ENCODE measurements around the gene TREX2. TPM values are rescaled to one million over a fixed set of nuclear protein-coding genes. Genes with fewer than 3 reads are reported as not detected.
A peak's percentile ranks its signal among the peaks of the same experiment; 100 is the strongest.

TREX2 gene
- total RNA-seq, 1 experiment from 2014 or later, result 1.1 TPM

DNA sequence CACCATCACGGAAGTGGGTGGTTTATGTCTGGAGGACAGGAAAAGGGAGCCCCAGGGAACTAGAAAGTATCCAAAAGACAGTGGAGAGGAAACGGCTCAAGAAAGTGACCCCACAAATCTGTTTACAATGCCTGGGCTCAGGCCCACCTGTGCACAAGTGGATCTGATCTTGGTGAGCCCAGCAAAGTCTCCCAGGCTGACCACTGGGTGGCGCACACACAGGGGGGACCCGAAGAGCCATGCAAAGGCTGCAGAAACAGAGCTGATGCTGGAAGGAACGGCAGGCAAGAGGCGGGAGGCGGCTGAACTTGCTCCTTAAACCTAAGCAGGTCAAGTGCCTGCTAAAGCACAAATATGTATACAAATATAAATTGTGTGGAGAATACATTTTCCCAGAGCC, 15.0 kb upstream of the TREX2 start:
- H3K56ac ChIP-seq (ENCODE audit: insufficient read length, low read depth, low read length), result no peak overlapping the region
- H2AFZ ChIP-seq (ENCODE audit: low read length), result no peak overlapping the region
- H3K9me3 Mint-ChIP-seq, result peaks cover 76 to 86% of the 10 kb centered on the region in 2 experiments
- H2BK12ac ChIP-seq (ENCODE audit: insufficient read length, low read depth, low read length), result no peak overlapping the region
- H4K5ac ChIP-seq (ENCODE audit: insufficient read length, low read depth, low read length), result no peak overlapping the region
- H3K18ac ChIP-seq (ENCODE audit: insufficient read length, low read depth, low read length), result no peak overlapping the region
- H3K9me3 ChIP-seq (ENCODE audit: control insufficient read depth, low read depth, low read length), result peaks cover 50% of the 10 kb centered on the region
- no peak overlapping the region for H3K14ac ChIP-seq (ENCODE audit: insufficient read depth, low read length)
- no peak overlapping the region for H3K9ac ChIP-seq (ENCODE audit: extremely low read depth, insufficient read length, low read length)
- H3K27ac ChIP-seq (ENCODE audit: insufficient read length, low read depth, low read length), result no peak overlapping the region
- H4K20me1 ChIP-seq (ENCODE audit: control insufficient read depth, insufficient read depth, insufficient read length), result no peaks in the 10 kb centered on the region
- H3K23ac ChIP-seq (ENCODE audit: insufficient read length, low read depth, low read length), result no peak overlapping the region
- H3K4me1 ChIP-seq (ENCODE audit: insufficient read depth, low read length), result no peaks in the 10 kb centered on the region
- DNase-seq, result peak; percentile 72
- H4K91ac ChIP-seq (ENCODE audit: insufficient read length, low read depth, low read length), result no peak overlapping the region
- WGBS (ENCODE audit: extremely low coverage, insufficient read length, low lambda C conversion rate), result no CpG with 5 or more reads among the region's 7 CpGs
- no peak overlapping the region for H3K4me2 ChIP-seq (ENCODE audit: insufficient read depth, insufficient read length, low read length)
- H2BK5ac ChIP-seq (ENCODE audit: insufficient read length, low read length), result no peak overlapping the region
- H3K27ac Mint-ChIP-seq, result no peak overlapping the region; a peak in 1 of 7 replicates
- no peak overlapping the region for H4K8ac ChIP-seq (replicated peaks; ENCODE audit: insufficient read length, low read depth, low read length)
- H3T11ph ChIP-seq (ENCODE audit: low read length), result no peak overlapping the region
- H2BK20ac ChIP-seq (ENCODE audit: low read depth, low read length, poor library complexity, severe bottlenecking), result no peak overlapping the region
- no peak overlapping the region for H3K4me3 Mint-ChIP-seq
- H2BK15ac ChIP-seq (ENCODE audit: low read depth, low read length), result no peak overlapping the region
- H3K4ac ChIP-seq (ENCODE audit: low read depth, low read length), result no peak overlapping the region
- TF ChIP-seq, protein P1, sequence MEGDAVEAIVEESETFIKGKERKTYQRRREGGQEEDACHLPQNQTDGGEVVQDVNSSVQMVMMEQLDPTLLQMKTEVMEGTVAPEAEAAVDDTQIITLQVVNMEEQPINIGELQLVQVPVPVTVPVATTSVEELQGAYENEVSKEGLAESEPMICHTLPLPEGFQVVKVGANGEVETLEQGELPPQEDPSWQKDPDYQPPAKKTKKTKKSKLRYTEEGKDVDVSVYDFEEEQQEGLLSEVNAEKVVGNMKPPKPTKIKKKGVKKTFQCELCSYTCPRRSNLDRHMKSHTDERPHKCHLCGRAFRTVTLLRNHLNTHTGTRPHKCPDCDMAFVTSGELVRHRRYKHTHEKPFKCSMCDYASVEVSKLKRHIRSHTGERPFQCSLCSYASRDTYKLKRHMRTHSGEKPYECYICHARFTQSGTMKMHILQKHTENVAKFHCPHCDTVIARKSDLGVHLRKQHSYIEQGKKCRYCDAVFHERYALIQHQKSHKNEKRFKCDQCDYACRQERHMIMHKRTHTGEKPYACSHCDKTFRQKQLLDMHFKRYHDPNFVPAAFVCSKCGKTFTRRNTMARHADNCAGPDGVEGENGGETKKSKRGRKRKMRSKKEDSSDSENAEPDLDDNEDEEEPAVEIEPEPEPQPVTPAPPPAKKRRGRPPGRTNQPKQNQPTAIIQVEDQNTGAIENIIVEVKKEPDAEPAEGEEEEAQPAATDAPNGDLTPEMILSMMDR (conservative IDR thresholded peaks at IDR 0.05), result peak; percentile 75
- H3K23me2 ChIP-seq (ENCODE audit: insufficient read length, low read depth, low read length, poor library complexity, severe bottlenecking), result no peaks in the 10 kb centered on the region
- H3K79me2 ChIP-seq (ENCODE audit: insufficient read depth, low read length), result no peaks in the 10 kb centered on the region
- no peaks in the 10 kb centered on the region for H3K4me1 Mint-ChIP-seq
- H3K27me3 Mint-ChIP-seq (ENCODE audit: low read depth), result no peaks in the 10 kb centered on the region
- no peak overlapping the region for H2AK5ac ChIP-seq (ENCODE audit: insufficient read length, low read length)
- no peak overlapping the region for H2BK120ac ChIP-seq (ENCODE audit: low read depth, low read length, poor library complexity, severe bottlenecking)
- no peaks in the 10 kb centered on the region for H3K27me3 ChIP-seq (ENCODE audit: insufficient read depth, low read length)
- H3K36me3 Mint-ChIP-seq (ENCODE audit: insufficient read depth in 1 of 3, low read depth in 3 of 3), result peaks cover 35 to 62% (median 47%) of the 10 kb centered on the region in 3 experiments
- H3K79me1 ChIP-seq (ENCODE audit: insufficient read depth, low read depth, low read length, poor library complexity, severe bottlenecking), result no peaks in the 10 kb centered on the region

All from H9 (cell line).